Measurements from ENCODE around the gene AUNIP. TPM values are rescaled to one million over a fixed set of nuclear protein-coding genes. Genes with fewer than 3 reads are reported as not detected.

The AUNIP gene
- total RNA-seq, 1 experiment from 2014 or later = 22.2 TPM

DNA sequence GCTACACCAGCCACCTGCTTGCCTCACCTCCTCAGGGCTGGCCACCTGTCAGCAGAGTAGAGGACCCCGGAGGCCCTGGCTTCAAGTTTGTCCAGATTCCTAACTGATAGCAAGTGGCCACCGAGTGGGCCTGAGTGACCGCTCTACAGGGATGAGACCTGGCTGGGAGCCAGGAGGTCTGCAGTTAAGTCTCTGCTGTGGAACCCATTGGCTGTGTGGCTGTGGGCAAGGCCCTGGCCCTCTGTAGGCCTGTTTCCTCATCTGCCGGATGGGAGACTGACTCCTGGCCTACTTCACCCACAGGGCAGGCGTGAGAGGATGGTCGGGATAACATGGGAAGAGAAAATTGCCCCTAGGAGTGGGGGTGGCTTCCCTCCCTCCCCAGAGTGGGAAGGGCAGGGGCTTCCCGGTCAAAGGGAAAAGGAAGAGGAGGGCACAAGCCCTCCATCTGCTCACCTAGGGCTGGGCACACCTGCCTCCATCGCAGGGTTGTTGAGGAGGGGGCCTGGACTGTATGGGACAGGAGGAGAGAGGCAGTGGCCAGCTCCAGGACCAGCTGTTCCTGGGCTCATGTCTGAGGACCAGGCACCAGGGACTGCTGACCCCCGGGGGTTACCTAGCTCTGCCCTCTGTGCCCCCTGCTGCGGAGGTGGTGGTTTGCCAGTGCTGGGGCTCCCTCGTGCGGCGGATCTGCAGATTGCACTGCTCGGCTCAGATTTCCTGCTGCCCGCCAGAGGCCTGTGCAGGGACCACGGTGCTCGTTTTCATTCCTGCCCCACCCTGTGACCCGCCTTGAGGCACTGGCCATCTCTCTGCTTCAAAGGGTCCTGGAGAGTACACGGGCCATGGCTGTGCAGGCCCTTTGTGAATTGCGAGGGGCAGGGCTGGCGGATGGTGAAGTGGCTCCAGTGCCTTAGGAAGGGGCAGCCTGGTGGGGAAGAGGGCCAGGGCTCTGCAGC is 48.6 kb downstream of the AUNIP start:
- Mint-ChIP-seq H3K36me3 (ENCODE audit: insufficient read depth in 1 of 3, low read depth in 3 of 3) (peaks cover 19 to 66% (median 44%) of the 10 kb centered on the region in 3 experiments; a peak in 6 of 7 replicates), H3K4me1 (peaks cover 2 to 6% of the 10 kb centered on the region in 2 experiments; a peak in 3 of 4 replicates), H3K27me3 (ENCODE audit: low read depth) (no peaks in the 10 kb centered on the region), H3K4me3 (no peak overlapping the region; a peak in 1 of 5 replicates), H3K27ac (0 out of 7 replicates have a peak overlapping the region, but pooled peaks of 1 of the 3 experiments have one; percentile 44), H3K9me3 (no peaks in the 10 kb centered on the region)
- Histone ChIP-seq H2BK12ac (ENCODE audit: insufficient read length, low read depth, low read length) (no peak overlapping the region), H4K20me1 (ENCODE audit: control insufficient read depth, insufficient read depth, insufficient read length) (no peaks in the 10 kb centered on the region), H3K56ac (ENCODE audit: insufficient read length, low read depth, low read length) (no peak overlapping the region), H2BK120ac (ENCODE audit: low read depth, low read length, poor library complexity, severe bottlenecking) (no peak overlapping the region), H3K23me2 (ENCODE audit: insufficient read length, low read depth, low read length, poor library complexity, severe bottlenecking) (no peaks in the 10 kb centered on the region), H3K79me1 (ENCODE audit: insufficient read depth, low read depth, low read length, poor library complexity, severe bottlenecking) (no peaks in the 10 kb centered on the region), H3K4me1 (ENCODE audit: insufficient read depth, low read length) (no peaks in the 10 kb centered on the region), H2BK15ac (ENCODE audit: low read depth, low read length) (no peak overlapping the region), H4K8ac (replicated peaks; ENCODE audit: insufficient read length, low read depth, low read length) (no peak overlapping the region), H3K79me2 (ENCODE audit: insufficient read depth, low read length) (no peaks in the 10 kb centered on the region), H3K4ac (ENCODE audit: low read depth, low read length) (no peak overlapping the region), H2AFZ (ENCODE audit: low read length) (no peak overlapping the region), H2BK5ac (ENCODE audit: insufficient read length, low read length) (no peak overlapping the region), H3T11ph (ENCODE audit: low read length) (no peak overlapping the region), H4K91ac (ENCODE audit: insufficient read length, low read depth, low read length) (no peak overlapping the region), H3K23ac (ENCODE audit: insufficient read length, low read depth, low read length) (no peak overlapping the region), H3K27me3 (ENCODE audit: insufficient read depth, low read length) (no peaks in the 10 kb centered on the region), H3K9me3 (ENCODE audit: control insufficient read depth, low read depth, low read length) (no peaks in the 10 kb centered on the region), H3K18ac (ENCODE audit: insufficient read length, low read depth, low read length) (no peak overlapping the region), H4K5ac (ENCODE audit: insufficient read length, low read depth, low read length) (no peak overlapping the region), H3K4me2 (ENCODE audit: insufficient read depth, insufficient read length, low read length) (no peak overlapping the region), H3K14ac (ENCODE audit: insufficient read depth, low read length) (no peak overlapping the region), H3K27ac (ENCODE audit: insufficient read length, low read depth, low read length) (no peak overlapping the region), H2BK20ac (ENCODE audit: low read depth, low read length, poor library complexity, severe bottlenecking) (no peak overlapping the region), H3K9ac (ENCODE audit: extremely low read depth, insufficient read length, low read length) (no peak overlapping the region), H2AK5ac (ENCODE audit: insufficient read length, low read length) (no peak overlapping the region)
- peak; percentile 86 for DNase-seq
- peak; percentile 96 for TF ChIP-seq CTCF (conservative IDR thresholded peaks at IDR 0.05)
- WGBS (ENCODE audit: extremely low coverage, insufficient read length, low lambda C conversion rate) = no CpG with 5 or more reads among the region's 21 CpGs

Data from H9 (cell line).